ENCODE measurements around the gene CYSRT1. TPM values are rescaled to one million over a fixed set of nuclear protein-coding genes. Genes with fewer than 3 reads are reported as not detected.

Gene CYSRT1
- polyA plus RNA-seq, 3 donors, result 8.5 to 13.9 (median 12.8) TPM

DNA sequence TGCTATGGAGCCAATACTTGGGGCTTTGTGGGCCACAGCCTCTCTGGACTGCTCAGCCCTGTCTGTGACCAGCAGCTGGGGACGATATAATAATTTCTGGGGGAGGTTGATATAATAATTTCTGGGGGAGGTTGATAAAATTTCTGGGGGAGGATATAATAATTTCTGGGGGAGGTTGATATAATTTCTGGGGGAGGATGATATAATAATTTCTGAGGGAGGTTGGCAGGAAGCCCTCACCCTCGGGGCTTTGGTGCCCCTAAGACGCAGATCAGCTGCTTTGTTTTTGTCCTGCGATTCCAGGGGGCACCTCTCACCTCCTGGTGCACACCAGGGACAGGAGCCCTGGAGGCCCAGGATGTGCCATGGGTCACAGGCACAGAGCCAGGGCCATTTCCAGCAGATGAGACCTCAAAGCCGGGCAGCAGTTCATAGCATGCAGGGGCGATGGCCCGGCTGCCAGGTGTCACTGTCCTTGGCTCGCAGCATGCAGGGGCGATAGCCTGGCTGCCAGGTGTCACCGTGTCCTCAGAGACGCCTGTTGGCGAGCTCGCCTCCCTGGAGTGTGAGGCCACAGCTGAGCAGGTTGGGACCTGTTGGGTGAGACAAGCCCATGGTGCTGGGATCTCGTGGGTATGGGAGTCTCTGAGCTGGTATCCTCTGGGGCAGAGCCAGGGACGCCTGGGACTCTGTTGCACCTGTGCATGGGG is 48.8 kb downstream of the CYSRT1 start:
- DNase-seq (ENCODE audit: extremely low read depth in 1 of 11, low read depth in 9 of 11, low spot score in 4 of 11), result no peak

DNA sequence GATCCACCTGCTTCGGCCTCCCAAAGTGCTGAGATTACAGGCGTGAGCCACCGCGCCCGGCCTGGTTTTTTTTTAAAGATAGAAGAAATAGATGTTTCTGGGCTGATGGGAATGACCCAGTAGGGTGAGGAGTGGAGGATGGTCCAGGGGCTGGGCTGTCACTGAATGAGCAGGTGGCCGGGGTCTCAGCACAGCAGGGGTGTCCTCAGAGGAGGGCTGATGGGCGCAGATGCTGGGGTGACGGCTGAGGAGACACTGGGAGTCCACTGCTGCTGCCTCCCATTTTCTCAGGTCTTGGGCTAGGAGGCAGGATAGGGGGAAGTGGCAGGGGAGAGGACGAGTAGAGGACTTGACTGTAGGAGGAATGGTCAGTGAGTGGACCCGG is 50.2 kb downstream of the CYSRT1 start:
- DNase-seq (ENCODE audit: extremely low read depth in 1 of 11, low read depth in 9 of 11, low spot score in 4 of 11), result no peak

Other genes with a start within 250 kb of the CYSRT1 start
- gene PTGDS, start 247.7 kb upstream of the CYSRT1 start, polyA plus RNA-seq (ENCODE audit: insufficient read length in 3 of 3), result 100 to 1,000 TPM in 1 of 3 donors, 10 to 100 TPM in 2; 42.1 to 113 (median 66.3) TPM
- under 1 TPM; 0.14 to 0.40 (median 0.39) TPM for gene LCNL1, start 242.2 kb upstream of the CYSRT1 start, polyA plus RNA-seq (ENCODE audit: insufficient read length in 3 of 3)
- 10 to 100 TPM; 23.7 to 40.2 (median 39.3) TPM for gene PAXX, start 232.8 kb upstream of the CYSRT1 start, polyA plus RNA-seq (ENCODE audit: insufficient read length in 3 of 3)
- gene CLIC3, start 228.6 kb upstream of the CYSRT1 start, polyA plus RNA-seq (ENCODE audit: insufficient read length in 3 of 3), result under 1 TPM; 0.37 to 0.75 (median 0.39) TPM
- 10 to 100 TPM; 43.4 to 66.6 (median 61.6) TPM for gene ABCA2, start 196.9 kb upstream of the CYSRT1 start, polyA plus RNA-seq (ENCODE audit: insufficient read length in 3 of 3)
- gene FUT7, start 193.1 kb upstream of the CYSRT1 start, polyA plus RNA-seq (ENCODE audit: insufficient read length in 3 of 3), result under 1 TPM; 0.07 to 0.15 (median 0.12) TPM
- gene NPDC1, start 179.0 kb upstream of the CYSRT1 start, polyA plus RNA-seq (ENCODE audit: insufficient read length in 3 of 3), result 10 to 100 TPM; 12.9 to 38.4 (median 31.5) TPM
- gene ENTPD2, start 171.1 kb upstream of the CYSRT1 start, polyA plus RNA-seq (ENCODE audit: insufficient read length in 3 of 3), result 1 to 10 TPM; 4.3 to 5.3 (median 4.7) TPM
- 1 to 10 TPM; 6.6 to 9.2 (median 6.8) TPM for gene SAPCD2, start 154.6 kb upstream of the CYSRT1 start, polyA plus RNA-seq (ENCODE audit: insufficient read length in 3 of 3)
- 1 to 10 TPM; 4.9 to 9.2 (median 5.7) TPM for gene UAP1L1, start 147.7 kb upstream of the CYSRT1 start, polyA plus RNA-seq (ENCODE audit: insufficient read length in 3 of 3)
- 10 to 100 TPM; 46.1 to 62.1 (median 55.3) TPM for gene MAN1B1, start 138.2 kb upstream of the CYSRT1 start, polyA plus RNA-seq (ENCODE audit: insufficient read length in 3 of 3)
- 10 to 100 TPM; 15.2 to 30.6 (median 24.7) TPM for gene DPP7, start 110.4 kb upstream of the CYSRT1 start, polyA plus RNA-seq (ENCODE audit: insufficient read length in 3 of 3)
- gene GRIN1, start 86.0 kb upstream of the CYSRT1 start, polyA plus RNA-seq (ENCODE audit: insufficient read length in 3 of 3), result under 1 TPM in 1 of 3 donors, not detected in 2; 0.34 TPM
- gene LRRC26, start 55.1 kb upstream of the CYSRT1 start, polyA plus RNA-seq (ENCODE audit: insufficient read length in 3 of 3), result under 1 TPM in 1 of 3 donors, not detected in 2; 0.14 TPM
- not detected for gene TMEM210, start 53.1 kb upstream of the CYSRT1 start, polyA plus RNA-seq (ENCODE audit: insufficient read length in 3 of 3)
- gene ANAPC2, start 36.6 kb upstream of the CYSRT1 start, polyA plus RNA-seq (ENCODE audit: insufficient read length in 3 of 3), result 10 to 100 TPM; 35.5 to 56.7 (median 49.2) TPM
- gene SSNA1, start 36.5 kb upstream of the CYSRT1 start, polyA plus RNA-seq (ENCODE audit: insufficient read length in 3 of 3), result 10 to 100 TPM; 36.9 to 62.9 (median 49.8) TPM
- gene TPRN, start 24.4 kb upstream of the CYSRT1 start, polyA plus RNA-seq (ENCODE audit: insufficient read length in 3 of 3), result 10 to 100 TPM; 14.8 to 17.3 (median 16.4) TPM
- gene TMEM203, start 19.5 kb upstream of the CYSRT1 start, polyA plus RNA-seq (ENCODE audit: insufficient read length in 3 of 3), result 10 to 100 TPM; 40.2 to 46.4 (median 42.7) TPM
- gene NDOR1, start 19.5 kb upstream of the CYSRT1 start, polyA plus RNA-seq (ENCODE audit: insufficient read length in 3 of 3), result 10 to 100 TPM in 2 of 3 donors, 1 to 10 TPM in 1; 8.2 to 15.1 (median 14.2) TPM
- 10 to 100 TPM in 2 of 3 donors, 1 to 10 TPM in 1; 6.0 to 13.3 (median 13.2) TPM for gene RNF208, start 2.9 kb upstream of the CYSRT1 start, polyA plus RNA-seq (ENCODE audit: insufficient read length in 3 of 3)
- gene RNF224, start 2.3 kb downstream of the CYSRT1 start, polyA plus RNA-seq (ENCODE audit: insufficient read length in 3 of 3), result 10 to 100 TPM in 2 of 3 donors, 1 to 10 TPM in 1; 7.9 to 15.2 (median 12.0) TPM
- 10 to 100 TPM in 2 of 3 donors, 1 to 10 TPM in 1; 5.0 to 13.8 (median 11.6) TPM for gene SLC34A3, start 5.7 kb downstream of the CYSRT1 start, polyA plus RNA-seq (ENCODE audit: insufficient read length in 3 of 3)
- gene TUBB4B, start 16.1 kb downstream of the CYSRT1 start, polyA plus RNA-seq (ENCODE audit: insufficient read length in 3 of 3), result 100 to 1,000 TPM; 331 to 492 (median 358) TPM
- gene STPG3, start 26.1 kb downstream of the CYSRT1 start, polyA plus RNA-seq (ENCODE audit: insufficient read length in 3 of 3), result 1 to 10 TPM; 2.2 to 4.2 (median 2.6) TPM
- 10 to 100 TPM; 49.8 to 62.2 (median 55.2) TPM for gene NELFB, start 30.2 kb downstream of the CYSRT1 start, polyA plus RNA-seq (ENCODE audit: insufficient read length in 3 of 3)
- 1 to 10 TPM; 4.4 to 8.9 (median 6.3) TPM for gene TOR4A, start 52.6 kb downstream of the CYSRT1 start, polyA plus RNA-seq (ENCODE audit: insufficient read length in 3 of 3)
- 1 to 10 TPM; 6.8 to 9.0 (median 7.7) TPM for gene NRARP, start 77.1 kb downstream of the CYSRT1 start, polyA plus RNA-seq (ENCODE audit: insufficient read length in 3 of 3)
- gene EXD3, start 198.0 kb downstream of the CYSRT1 start, polyA plus RNA-seq (ENCODE audit: insufficient read length in 3 of 3), result 10 to 100 TPM; 12.0 to 35.4 (median 16.6) TPM
- 10 to 100 TPM in 1 of 3 donors, 1 to 10 TPM in 2; 4.8 to 15.9 (median 6.0) TPM for gene NOXA1, start 198.2 kb downstream of the CYSRT1 start, polyA plus RNA-seq (ENCODE audit: insufficient read length in 3 of 3)
- gene ENTPD8, start 216.2 kb downstream of the CYSRT1 start, polyA plus RNA-seq (ENCODE audit: insufficient read length in 3 of 3), result under 1 TPM; 0.14 to 0.68 (median 0.63) TPM
- gene NSMF, start 234.2 kb downstream of the CYSRT1 start, polyA plus RNA-seq (ENCODE audit: insufficient read length in 3 of 3), result 10 to 100 TPM; 52.9 to 57.8 (median 56.5) TPM